DOHH2 (cell line): ENCODE measurements around the gene ZNF576.

Source experiments
- H3F3A ChIP-seq: fragments of 200-600 bp; sonication (generic), shearing (Covaris generic); 2 replicates; pipeline ENCODE4 v1.6.0; 2016; ENCODE audit warnings: antibody characterized with exemption, mild to moderate bottlenecking; ENCODE audit not compliant: control insufficient read depth, insufficient read depth
- H3K27ac ChIP-seq: fragments of 200-600 bp; sonication (generic); 2 replicates; pipeline ENCODE4 v1.5.1; 2014; ENCODE audit warnings: low read depth, mild to moderate bottlenecking, low read length, moderate library complexity
- H3K27me3 ChIP-seq: fragments of 200-600 bp; sonication (generic); 2 replicates; pipeline ENCODE4 v1.6.1; 2014; ENCODE audit warnings: mild to moderate bottlenecking, low read length, mixed read lengths; ENCODE audit not compliant: control insufficient read depth
- H3K36me3 ChIP-seq: fragments of 200-600 bp; sonication (generic); 2 replicates; pipeline ENCODE4 v1.6.1; 2014; ENCODE audit warnings: mild to moderate bottlenecking, low read length, moderate library complexity, mixed read lengths; ENCODE audit not compliant: control insufficient read depth
- H3K4me1 ChIP-seq: fragments of 200-600 bp; sonication (generic); 2 replicates; pipeline ENCODE4 v1.6.1; 2014; ENCODE audit warnings: mild to moderate bottlenecking, low read length, mixed read lengths; ENCODE audit not compliant: control insufficient read depth
- H3K4me2 ChIP-seq: fragments of 200-600 bp; sonication (generic); 2 replicates; pipeline ENCODE4 v1.6.0; 2014; ENCODE audit warnings: mild to moderate bottlenecking, low read length, moderate library complexity
- H3K4me3 ChIP-seq: fragments of 200-600 bp; sonication (generic); 2 replicates; pipeline ENCODE4 v1.5.1; 2014; ENCODE audit warnings: mild to moderate bottlenecking, low read length, mixed read lengths
- H3K79me2 ChIP-seq: fragments of 200-600 bp; sonication (generic); 2 replicates; pipeline ENCODE4 v1.6.1; 2014; ENCODE audit warnings: mild to moderate bottlenecking, low read length, mixed read lengths; ENCODE audit not compliant: control insufficient read depth
- H3K9me2 ChIP-seq: fragments of 200-600 bp; sonication (generic); replicated peaks from 2 replicates; pipeline ENCODE4 v1.6.1; 2014; ENCODE audit warnings: mild to moderate bottlenecking, low read length, mixed read lengths; ENCODE audit not compliant: control insufficient read depth
- H3K9me3 ChIP-seq: fragments of 200-600 bp; sonication (generic); 2 replicates; pipeline ENCODE4 v1.6.1; 2014; ENCODE audit warnings: antibody characterized with exemption, low read length, mixed read lengths; ENCODE audit not compliant: control insufficient read depth, insufficient read depth
- H4K20me1 ChIP-seq: fragments of 200-600 bp; sonication (generic); 2 replicates; pipeline ENCODE4 v1.6.0; 2014; ENCODE audit warnings: low read depth, mild to moderate bottlenecking, antibody characterized with exemption, low read length, moderate library complexity; ENCODE audit not compliant: control insufficient read depth, insufficient read depth
- CTCF ChIP-seq: fragments of 200-600 bp; sonication (generic); IDR thresholded peaks from one replicate; pipeline ENCODE4 v1.5.1; 2014; ENCODE audit warnings: antibody characterized with exemption, mild to moderate bottlenecking, low read depth, low read length; ENCODE audit not compliant: poor library complexity, severe bottlenecking
- EZH2phosphoT487 ChIP-seq: fragments of 200-600 bp; sonication (generic); IDR thresholded peaks from 2 replicates; pipeline ENCODE4 v1.6.1; 2017; ENCODE audit warnings: borderline replicate concordance, mild to moderate bottlenecking, antibody characterized with exemption, low read length, moderate library complexity, mixed read lengths

ZNF576 gene

GRCh38 chr19:43620061-43621001, 23.9 kb downstream of the ZNF576 start:
- Histone ChIP-seq H3K36me3 (peaks cover 15% of the 10 kb centered on the region), H3K79me2 (peaks cover 50% of the 10 kb centered on the region), H3K9me3 (no peaks in the 10 kb centered on the region), H3K4me1 (peaks cover 34% of the 10 kb centered on the region), H3K27me3 (no peaks in the 10 kb centered on the region), H4K20me1 (no peaks in the 10 kb centered on the region), H3K4me2 (peak overlapping the region; percentile 97), H3K4me3 (peak overlapping the region; percentile 100), H3K27ac (peak overlapping the region; percentile 93), H3F3A (peaks cover 5% of the 10 kb centered on the region; the same call in 1 of the 2 replicates), H3K9me2 (no peaks in the 10 kb centered on the region)
- no peak for TF ChIP-seq EZH2phosphoT487
- TF ChIP-seq CTCF = no peak

- Histone ChIP-seq H3K27ac (no peak overlapping the region), H3K9me2 (no peaks in the 10 kb centered on the region), H3K27me3 (no peaks in the 10 kb centered on the region), H3F3A (peaks cover 5% of the 10 kb centered on the region; the same call in 1 of the 2 replicates), H3K4me3 (no peak overlapping the region), H3K36me3 (peaks cover 15% of the 10 kb centered on the region), H3K9me3 (no peaks in the 10 kb centered on the region), H3K79me2 (peaks cover 32% of the 10 kb centered on the region), H3K4me1 (peaks cover 34% of the 10 kb centered on the region), H3K4me2 (no peak overlapping the region), H4K20me1 (no peaks in the 10 kb centered on the region)
- TF ChIP-seq EZH2phosphoT487 = no peak
- no peak for TF ChIP-seq CTCF
Measured at GRCh38 chr19:43622070-43622469, 25.7 kb downstream of the ZNF576 start.

- Histone ChIP-seq H4K20me1 (no peaks in the 10 kb centered on the region), H3K4me3 (no peak overlapping the region), H3K27me3 (no peaks in the 10 kb centered on the region), H3K79me2 (peaks cover 24% of the 10 kb centered on the region), H3K9me2 (no peaks in the 10 kb centered on the region), H3K27ac (no peak overlapping the region), H3K36me3 (peaks cover 15% of the 10 kb centered on the region), H3K9me3 (no peaks in the 10 kb centered on the region), H3K4me2 (no peak overlapping the region), H3K4me1 (peaks cover 34% of the 10 kb centered on the region), H3F3A (peaks cover 5% of the 10 kb centered on the region; the same call in 1 of the 2 replicates)
- no peak for TF ChIP-seq EZH2phosphoT487
- no peak for TF ChIP-seq CTCF
Measured at GRCh38 chr19:43622956-43623355, 26.6 kb downstream of the ZNF576 start.
